Suprapubic skin (tissue), 4 donors: ENCODE data around the gene FN3K. TPM values are rescaled to one million over a fixed set of nuclear protein-coding genes. Genes with fewer than 3 reads are reported as not detected.
A peak's percentile ranks its signal among the peaks of the same experiment; 100 is the strongest.

Source experiments
- DNase-seq, 2 donors: peaks; one replicate each; pipeline ENCODE4 v3.0.0-alpha.2; 2019; ENCODE audit warnings: low spot score in 2 of 2
- H3K27ac ChIP-seq: fragments of 200-600 bp; sonication (generic); one replicate; pipeline ENCODE4 v1.5.1; 2019
- H3K27me3 ChIP-seq: fragments of 200-600 bp; sonication (generic); one replicate; pipeline ENCODE4 v1.5.1; 2019
- H3K36me3 ChIP-seq: fragments of 200-600 bp; sonication (generic); one replicate; pipeline ENCODE4 v1.5.1; 2019
- H3K4me1 ChIP-seq: fragments of 200-600 bp; sonication (generic); one replicate; pipeline ENCODE4 v1.5.1; 2019
- H3K4me3 ChIP-seq: fragments of 200-600 bp; sonication (generic); one replicate; pipeline ENCODE4 v1.5.1; 2019; ENCODE audit warnings: mild to moderate bottlenecking
- H3K9me3 ChIP-seq: fragments of 200-600 bp; sonication (generic); one replicate; pipeline ENCODE4 v1.5.1; 2019
- EP300 ChIP-seq: sonication (generic); formaldehyde crosslinking; IDR thresholded peaks from one replicate; pipeline ENCODE4 v1.6.1; 2017; ENCODE audit warnings: antibody characterized with exemption
- POLR2A ChIP-seq, 2 donors: fragments of 450-650 bp; IDR thresholded peaks; one replicate each; pipeline ENCODE4 v1.6.1; 2017; ENCODE audit warnings: antibody characterized with exemption in 2 of 2, mild to moderate bottlenecking in 2 of 2, moderate library complexity in 2 of 2
- POLR2AphosphoS5 ChIP-seq, 3 donors: sonication (generic); formaldehyde crosslinking; IDR thresholded peaks; one replicate each; pipeline ENCODE4 v1.6.1; 2017; ENCODE audit warnings: antibody characterized with exemption in 3 of 3
- WGBS: methylation state at CpG from one replicate; pipeline ENCODE4 v1.1.5; 2018; 5-methylcytosine and 5-hydroxymethylcytosine counted together
- total RNA-seq, 4 donors: library from RNA; depleted of rRNA; stranded (reverse); fragments of >200 nt; gene quantifications; one replicate each; pipeline ENCODE4 v1.1.0, GENCODE V29; 2016
- TF ChIP-seq, protein P1 (sequence below), 2 donors: fragments of 200-600 bp in 1 of 2; fragments of 450-650 bp in 1 of 2; sonication (generic) in 1 of 2; IDR thresholded peaks; one replicate each; pipeline ENCODE4 v1.5.1; 2016 to 2019; ENCODE audit warnings: antibody characterized with exemption in 2 of 2, mild to moderate bottlenecking in 1 of 2, moderate library complexity in 1 of 2

FN3K gene
- total RNA-seq, 4 donors from 2014 or later = 2.0 to 19.2 (median 4.2) TPM

GRCh38 chr17:82702231-82702927 lies 33.0 kb upstream of the FN3K start:
- Histone ChIP-seq H3K36me3 (no peaks in the 10 kb centered on the region), H3K27me3 (no peaks in the 10 kb centered on the region), H3K4me3 (no peak overlapping the region), H3K4me1 (peaks cover 27% of the 10 kb centered on the region), H3K9me3 (no peaks in the 10 kb centered on the region), H3K27ac (no peak overlapping the region)
- 34% methylated on average over 19 of the region's 20 CpGs for WGBS
- peak in 1 of 2 donors; percentile 55 for DNase-seq
- TF ChIP-seq POLR2A (IDR thresholded peaks at IDR 0.05) (no peak), EP300 (no peak), POLR2AphosphoS5 (IDR thresholded peaks at IDR 0.05) (no peak)
- TF ChIP-seq, protein P1, sequence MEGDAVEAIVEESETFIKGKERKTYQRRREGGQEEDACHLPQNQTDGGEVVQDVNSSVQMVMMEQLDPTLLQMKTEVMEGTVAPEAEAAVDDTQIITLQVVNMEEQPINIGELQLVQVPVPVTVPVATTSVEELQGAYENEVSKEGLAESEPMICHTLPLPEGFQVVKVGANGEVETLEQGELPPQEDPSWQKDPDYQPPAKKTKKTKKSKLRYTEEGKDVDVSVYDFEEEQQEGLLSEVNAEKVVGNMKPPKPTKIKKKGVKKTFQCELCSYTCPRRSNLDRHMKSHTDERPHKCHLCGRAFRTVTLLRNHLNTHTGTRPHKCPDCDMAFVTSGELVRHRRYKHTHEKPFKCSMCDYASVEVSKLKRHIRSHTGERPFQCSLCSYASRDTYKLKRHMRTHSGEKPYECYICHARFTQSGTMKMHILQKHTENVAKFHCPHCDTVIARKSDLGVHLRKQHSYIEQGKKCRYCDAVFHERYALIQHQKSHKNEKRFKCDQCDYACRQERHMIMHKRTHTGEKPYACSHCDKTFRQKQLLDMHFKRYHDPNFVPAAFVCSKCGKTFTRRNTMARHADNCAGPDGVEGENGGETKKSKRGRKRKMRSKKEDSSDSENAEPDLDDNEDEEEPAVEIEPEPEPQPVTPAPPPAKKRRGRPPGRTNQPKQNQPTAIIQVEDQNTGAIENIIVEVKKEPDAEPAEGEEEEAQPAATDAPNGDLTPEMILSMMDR (IDR thresholded peaks at IDR 0.05) = no peak

GRCh38 chr17:82703036-82703745 lies 32.2 kb upstream of the FN3K start:
- no peaks in the 10 kb centered on the region for H3K36me3 ChIP-seq
- TF ChIP-seq POLR2AphosphoS5 (IDR thresholded peaks at IDR 0.05) = no peak
- no peak for TF ChIP-seq POLR2A (IDR thresholded peaks at IDR 0.05)
- no peak for TF ChIP-seq EP300
- TF ChIP-seq, protein P1 (IDR thresholded peaks at IDR 0.05) = no peak
- peak in 1 of 2 donors; percentile 60 for DNase-seq
- peaks cover 21% of the 10 kb centered on the region for H3K4me1 ChIP-seq
- H3K4me3 ChIP-seq = no peak overlapping the region
- H3K27me3 ChIP-seq = no peaks in the 10 kb centered on the region
- no peak overlapping the region for H3K27ac ChIP-seq
- 82% methylated on average over 18 of the region's 26 CpGs for WGBS
- H3K9me3 ChIP-seq = no peaks in the 10 kb centered on the region

- Histone ChIP-seq H3K9me3 (no peaks in the 10 kb centered on the region), H3K27ac (no peak overlapping the region), H3K36me3 (no peaks in the 10 kb centered on the region), H3K4me1 (peaks cover 17% of the 10 kb centered on the region), H3K4me3 (no peak overlapping the region), H3K27me3 (no peaks in the 10 kb centered on the region)
- TF ChIP-seq POLR2AphosphoS5 (IDR thresholded peaks at IDR 0.05) (no peak), POLR2A (IDR thresholded peaks at IDR 0.05) (no peak), EP300 (no peak)
- TF ChIP-seq, protein P1 (IDR thresholded peaks at IDR 0.05) = no peak
- WGBS = 85% methylated on average over 33 of the region's 38 CpGs
- DNase-seq = peak in 1 of 2 donors; percentile 51
Measured at GRCh38 chr17:82703935-82704865, 31.2 kb upstream of the FN3K start.

- TF ChIP-seq, protein P1 (IDR thresholded peaks at IDR 0.05) = no peak
- no peak for TF ChIP-seq EP300
- no peak for TF ChIP-seq POLR2AphosphoS5 (IDR thresholded peaks at IDR 0.05)
- TF ChIP-seq POLR2A (IDR thresholded peaks at IDR 0.05) = no peak
- H3K27ac ChIP-seq = no peak overlapping the region
- 84% methylated on average over 13 of the region's 13 CpGs for WGBS
- H3K27me3 ChIP-seq = no peaks in the 10 kb centered on the region
- no peak overlapping the region for H3K4me3 ChIP-seq
- no peaks in the 10 kb centered on the region for H3K36me3 ChIP-seq
- peaks cover 11% of the 10 kb centered on the region for H3K4me1 ChIP-seq
- no peak for DNase-seq
- H3K9me3 ChIP-seq = no peaks in the 10 kb centered on the region
Measured at GRCh38 chr17:82704886-82705285, 30.5 kb upstream of the FN3K start.
